Epithelial cell of esophagus (primary cell): ENCODE measurements around the gene GREM1.
A peak's percentile ranks its signal among the peaks of the same experiment; 100 is the strongest.

ENCODE experiments used
- DNase-seq: peaks from one replicate; pipeline ENCODE4 v3.0.0; 2010; ENCODE audit warnings: low read depth
- H3K4me3 ChIP-seq: 2 replicates; pipeline ENCODE4 v1.5.1; 2011; ENCODE audit warnings: mild to moderate bottlenecking, low read length, control low read depth
- TF ChIP-seq, protein P1 (sequence below): IDR thresholded peaks from 2 replicates; pipeline ENCODE4 v1.5.1; 2011; ENCODE audit warnings: low read depth, mild to moderate bottlenecking, low read length, control low read depth, inconsistent platforms; ENCODE audit not compliant: insufficient read depth; ENCODE audit errors: missing control alignments

GREM1 gene

DNA sequence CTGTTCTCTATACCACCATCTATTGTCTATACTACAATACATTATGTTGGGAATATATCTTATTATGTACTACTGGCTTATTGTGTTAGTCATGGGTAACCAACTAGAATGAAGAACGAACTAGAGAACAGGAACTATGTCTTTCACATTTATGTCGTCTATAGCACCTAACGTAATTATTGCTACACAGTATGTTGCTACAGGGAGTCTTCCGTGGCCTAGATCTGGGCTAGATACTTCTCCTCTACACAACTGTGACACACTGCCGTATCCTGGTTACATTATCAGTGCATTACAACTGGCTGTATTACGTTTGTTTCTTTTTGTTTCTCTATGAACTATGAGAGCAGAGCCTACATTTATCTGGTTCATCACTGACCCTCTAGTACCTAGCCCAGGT, 42.3 kb upstream of the GREM1 start:
- TF ChIP-seq, protein P1, sequence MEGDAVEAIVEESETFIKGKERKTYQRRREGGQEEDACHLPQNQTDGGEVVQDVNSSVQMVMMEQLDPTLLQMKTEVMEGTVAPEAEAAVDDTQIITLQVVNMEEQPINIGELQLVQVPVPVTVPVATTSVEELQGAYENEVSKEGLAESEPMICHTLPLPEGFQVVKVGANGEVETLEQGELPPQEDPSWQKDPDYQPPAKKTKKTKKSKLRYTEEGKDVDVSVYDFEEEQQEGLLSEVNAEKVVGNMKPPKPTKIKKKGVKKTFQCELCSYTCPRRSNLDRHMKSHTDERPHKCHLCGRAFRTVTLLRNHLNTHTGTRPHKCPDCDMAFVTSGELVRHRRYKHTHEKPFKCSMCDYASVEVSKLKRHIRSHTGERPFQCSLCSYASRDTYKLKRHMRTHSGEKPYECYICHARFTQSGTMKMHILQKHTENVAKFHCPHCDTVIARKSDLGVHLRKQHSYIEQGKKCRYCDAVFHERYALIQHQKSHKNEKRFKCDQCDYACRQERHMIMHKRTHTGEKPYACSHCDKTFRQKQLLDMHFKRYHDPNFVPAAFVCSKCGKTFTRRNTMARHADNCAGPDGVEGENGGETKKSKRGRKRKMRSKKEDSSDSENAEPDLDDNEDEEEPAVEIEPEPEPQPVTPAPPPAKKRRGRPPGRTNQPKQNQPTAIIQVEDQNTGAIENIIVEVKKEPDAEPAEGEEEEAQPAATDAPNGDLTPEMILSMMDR: no peak
- no peak for DNase-seq
- no peak overlapping the region for H3K4me3 ChIP-seq

DNA sequence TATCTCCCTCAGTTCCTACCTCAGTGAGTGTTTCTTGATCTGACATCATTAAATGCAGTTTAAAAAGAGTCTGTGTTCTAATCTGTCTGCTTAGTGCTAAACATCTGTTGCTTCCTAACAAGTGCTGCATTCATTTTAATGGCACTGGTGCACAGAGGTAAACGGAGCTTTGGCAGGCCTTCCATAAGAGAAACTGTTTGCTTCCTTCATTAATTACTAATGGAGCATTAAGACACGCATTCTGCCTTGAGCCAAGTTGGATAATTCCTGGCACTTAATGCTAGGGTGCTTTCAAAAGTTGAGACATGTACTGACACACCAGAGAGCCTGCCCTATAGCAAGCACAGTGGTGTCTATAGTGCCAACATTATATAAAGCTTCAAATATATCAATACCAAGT, 41.6 kb upstream of the GREM1 start:
- TF ChIP-seq, protein P1: no peak
- peak; percentile 59 for DNase-seq
- H3K4me3 ChIP-seq: no peak overlapping the region

DNA sequence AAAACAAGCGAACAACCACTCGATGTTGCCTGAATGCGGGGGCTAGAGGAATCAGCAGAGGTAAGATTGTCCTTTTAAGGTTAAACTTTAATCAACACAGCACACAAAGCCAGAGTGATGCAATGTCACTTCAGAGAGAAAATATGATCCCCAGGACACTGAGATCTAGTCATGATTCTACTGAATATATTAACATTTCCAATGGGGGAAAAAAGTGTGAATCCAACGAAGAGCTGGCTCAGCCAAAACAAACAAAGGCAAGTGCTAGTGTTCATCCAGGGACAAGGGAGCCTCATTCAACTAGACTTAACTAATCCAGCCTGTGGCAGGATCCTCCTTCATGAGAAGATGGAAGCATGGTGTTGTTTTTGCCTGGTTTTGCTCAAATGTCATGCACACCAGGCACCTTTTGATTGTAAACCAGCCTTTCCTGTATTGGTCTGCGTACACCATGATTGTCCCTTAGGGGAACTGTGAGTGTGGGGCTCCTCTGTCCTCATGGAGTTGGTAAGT, 40.5 kb upstream of the GREM1 start:
- H3K4me3 ChIP-seq: no peak overlapping the region
- no peak for DNase-seq
- TF ChIP-seq, protein P1: no peak

DNA sequence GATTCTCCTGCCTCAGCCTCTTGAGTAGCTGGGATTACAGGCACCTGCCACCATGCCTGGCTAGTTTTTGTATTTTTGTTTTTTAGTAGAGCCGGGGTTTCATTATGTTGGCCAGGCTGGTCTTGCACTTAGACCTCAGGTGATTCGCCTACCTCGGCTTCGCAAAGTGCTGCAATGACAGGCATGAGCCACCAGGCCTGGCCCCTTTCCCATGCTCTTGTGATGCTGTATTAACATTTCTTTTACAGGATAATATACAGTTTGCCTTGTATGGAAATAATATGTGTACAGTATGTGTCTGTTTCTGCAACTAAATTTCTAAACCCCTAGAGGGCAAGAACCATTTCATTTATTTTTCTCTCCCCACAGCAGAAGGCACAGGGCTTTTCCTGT, 38.5 kb upstream of the GREM1 start:
- TF ChIP-seq, protein P1: peak; percentile 13
- no peak overlapping the region for H3K4me3 ChIP-seq
- no peak for DNase-seq

DNA sequence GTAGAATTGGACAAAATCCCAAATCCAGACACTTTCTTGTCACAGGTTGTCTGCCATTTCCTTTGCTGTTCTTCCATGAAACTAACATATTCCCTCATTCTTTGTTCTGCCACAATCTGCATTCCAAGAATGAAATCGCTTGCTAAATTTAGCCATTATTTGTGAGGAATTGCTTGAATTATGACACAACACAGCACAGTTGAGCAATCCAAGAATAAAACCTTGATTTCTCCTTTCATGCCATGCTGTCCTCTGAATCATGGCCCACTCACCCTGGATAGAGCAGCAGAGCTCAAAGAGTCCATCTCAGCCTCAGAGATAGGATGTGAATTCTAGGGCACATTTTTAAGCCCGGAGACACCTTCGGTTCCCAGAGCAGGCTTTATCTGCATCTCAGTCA, 35.2 kb upstream of the GREM1 start:
- TF ChIP-seq, protein P1: no peak
- H3K4me3 ChIP-seq: no peak overlapping the region
- DNase-seq: peak; percentile 93

DNA sequence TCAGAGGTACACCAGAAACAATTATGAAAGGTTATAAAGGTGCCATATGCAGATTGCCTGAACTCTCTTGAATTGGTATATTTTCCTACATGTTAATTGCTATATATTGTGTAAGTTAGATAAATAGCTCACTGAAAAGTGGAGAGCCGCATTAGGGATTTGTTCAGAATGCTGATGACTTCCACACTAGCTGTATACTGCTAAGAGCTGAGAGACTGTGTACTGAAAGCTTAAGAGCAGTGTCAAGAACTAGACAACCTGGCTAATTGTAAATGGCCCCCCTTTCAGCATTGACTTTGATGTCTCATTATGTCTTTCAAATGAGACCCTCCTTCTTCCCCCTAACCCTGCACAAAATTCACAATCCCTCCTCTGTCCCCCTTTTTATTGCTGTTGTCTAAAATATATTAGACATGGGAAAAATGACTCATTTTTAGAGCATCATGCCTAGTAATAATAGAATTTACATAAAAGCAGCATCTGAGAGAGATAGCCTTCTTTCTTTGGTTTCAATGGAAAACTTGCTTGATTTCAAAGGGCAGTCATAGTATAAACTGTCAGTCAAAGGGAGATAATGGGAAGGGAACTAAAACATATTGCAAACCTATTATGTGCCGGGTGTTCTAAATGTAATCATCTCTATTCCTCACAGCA, 34.7 kb upstream of the GREM1 start:
- no peak overlapping the region for H3K4me3 ChIP-seq
- no peak for DNase-seq
- TF ChIP-seq, protein P1: no peak
